Pancreas (tissue), 10 donors: ENCODE data around the gene MPP7. TPM values are rescaled to one million over a fixed set of nuclear protein-coding genes. Genes with fewer than 3 reads are reported as not detected.

Experiments
- ATAC-seq, 4 donors: fragments of 200-7000 bp; cut with Tn5 transposase; one replicate each; pipeline versions ENCODE4 v1.8.0 to v1.9.1; 2020; ENCODE audit warnings: mild to moderate bottlenecking in 4 of 4, moderate library complexity in 4 of 4
- DNase-seq, 6 donors: peaks; one replicate each; pipeline ENCODE4 v3.0.0-alpha.2; 2020
- FAIRE-seq: peaks from 2 replicates; lab custom pipeline; 2012; peaks lifted over from hg19 to GRCh38; lab: Jason Lieb, UNC
- H3K27ac ChIP-seq, 4 donors: fragments of 200-600 bp; sonication (generic); 1 replicate in 3 of 4; 2 replicates in 1 of 4; pipeline versions ENCODE4 v1.5.0 to v1.8.0; 2020
- H3K27me3 ChIP-seq, 4 donors: fragments of 200-600 bp; one replicate each; pipeline ENCODE4 v1.8.0; 2021
- H3K36me3 ChIP-seq, 3 donors: fragments of 200-600 bp; sonication (generic) in 1 of 3; one replicate each; pipeline versions ENCODE4 v1.5.0 to v1.8.0; 2020 to 2021
- H3K4me1 ChIP-seq, 3 donors: fragments of 200-600 bp; one replicate each; pipeline ENCODE4 v1.8.0; 2021
- H3K4me3 ChIP-seq, 4 donors: fragments of 200-600 bp; sonication (generic) in 2 of 4; one replicate each; pipeline versions ENCODE4 v1.5.0 to v1.8.0; 2020 to 2021
- H3K9me3 ChIP-seq, 4 donors: fragments of 200-600 bp; one replicate each; pipeline ENCODE4 v1.8.0; 2021
- CTCF ChIP-seq, 4 donors: fragments of 200-600 bp; sonication (generic) in 3 of 4; IDR thresholded peaks; one replicate each; pipeline versions ENCODE4 v1.5.0 to v1.8.0; 2021; ENCODE audit warnings: antibody characterized with exemption in 4 of 4
- WGBS, 2 donors: extraction: QIAGEN DNeasy Blood & Tissue Kit; methylation state at CpG; one replicate each; pipeline ENCODE4 v1.1.7; 2013; 5-methylcytosine and 5-hydroxymethylcytosine counted together
- intact Hi-C, 3 donors: fragments of 100-400 bp; cut with DNase I; formaldehyde crosslinking; loops; one replicate each; pipeline versions ENCODE4 v1.11.1 to v1.14.2; 2022
- microRNA-seq, 2 donors: library from miRNA; unstranded; fragments of <30 nt; microRNA quantifications; one replicate each; pipeline versions ENCODE4 to v1.1.0, GENCODE V29; 2019 to 2020
- polyA plus RNA-seq, 2 donors: library from polyadenylated mRNA; stranded (reverse); fragments of 200-250 nt; gene quantifications; one replicate each; pipeline ENCODE4 v1.2.3, GENCODE V29; 2013
- total RNA-seq, 6 donors: library from RNA; stranded (reverse); fragmentation: NEBNext Ultra II Directional in 4 of 6; extraction: Animal tissue kit (Norgen Biotek cat#: 25700) in 4 of 6; gene quantifications; one replicate each; pipeline versions ENCODE4 v1.2.1 to v1.2.4, GENCODE V29; 2021 to 2023
- donor health status: healthy with polysubstance abuse.
- donor health status: DM: no; HTN: no; CAD: no; lungs with moderate emphysema.
- donor health status: DM: no; HTN: no; CAD: no.
- donor health status: control.
- donor health status: control.
- donor health status: Bipolar disorder and iron deficiency.
- donor health status: DM: yes; HTN: yes; CAD: no.
- donor health status: DM: no; HTN: no; CAD: no.
- donor health status: DM: no; HTN: no; CAD: no.
- donor health status: DM: yes; HTN: yes; CAD: no.

The MPP7 gene
- total and polyA plus RNA-seq, 8 donors, result 2.8 to 21.6 (median 14.6) TPM

DNA sequence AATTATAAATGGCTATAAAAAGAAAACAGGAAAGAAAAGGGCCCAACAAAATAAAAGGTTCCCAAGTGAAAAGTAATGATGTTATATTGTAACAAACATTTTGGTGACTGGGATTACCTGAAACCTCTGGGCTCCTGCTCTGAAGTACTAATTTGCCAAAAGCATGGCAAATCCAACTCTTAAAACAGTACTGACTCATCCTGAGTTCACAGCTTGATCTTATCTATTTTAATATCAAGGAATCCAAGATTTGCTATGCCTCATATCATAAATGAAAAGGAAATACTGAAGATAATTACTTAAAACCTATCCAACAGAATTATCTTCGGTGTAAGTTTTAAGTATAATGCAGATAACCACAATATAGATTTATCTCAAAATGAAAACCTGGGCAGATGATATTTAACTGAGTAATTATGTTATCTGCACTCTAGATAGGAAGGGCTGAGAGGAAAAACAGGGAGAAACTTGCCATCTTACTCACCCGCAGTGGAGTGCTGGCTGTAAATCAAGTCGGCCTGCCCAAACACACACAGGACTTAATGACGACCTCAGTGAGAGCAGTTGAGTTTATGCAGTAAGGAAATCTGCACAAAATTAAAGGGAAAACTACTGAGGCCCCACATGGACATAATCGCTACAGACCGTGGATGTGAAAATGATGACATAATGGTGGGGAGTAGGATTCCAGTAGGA, 48.4 kb downstream of the MPP7 start:
- peak; percentile 71 to 82 (median 74) for ATAC-seq
- intact Hi-C loops, result loop anchor here in 1 of 3 donors (5.0 kb wide), 1 partner anchor 128 kb away; no protein-coding TSS in a partner anchor
- Histone ChIP-seq H3K27me3 (no peaks in the 10 kb centered on the region), H3K9me3 (no peaks in the 10 kb centered on the region), H3K4me3 (no peak overlapping the region), H3K27ac (peak overlapping the region in 1 of 4 donors; percentile 34), H3K4me1 (peaks cover 0 to 12% (median under 1%) of the 10 kb centered on the region in 3 donors), H3K36me3 (no peaks in the 10 kb centered on the region)
- peak; percentile 47 for FAIRE-seq
- DNase-seq, result peak in 3 of 6 donors; percentile 26 to 28 (median 27)
- 35 to 42% methylated on average over 6 of the region's 6 CpGs for WGBS, 2 donors
- TF ChIP-seq CTCF (IDR thresholded peaks at IDR 0.05), result no peak

DNA sequence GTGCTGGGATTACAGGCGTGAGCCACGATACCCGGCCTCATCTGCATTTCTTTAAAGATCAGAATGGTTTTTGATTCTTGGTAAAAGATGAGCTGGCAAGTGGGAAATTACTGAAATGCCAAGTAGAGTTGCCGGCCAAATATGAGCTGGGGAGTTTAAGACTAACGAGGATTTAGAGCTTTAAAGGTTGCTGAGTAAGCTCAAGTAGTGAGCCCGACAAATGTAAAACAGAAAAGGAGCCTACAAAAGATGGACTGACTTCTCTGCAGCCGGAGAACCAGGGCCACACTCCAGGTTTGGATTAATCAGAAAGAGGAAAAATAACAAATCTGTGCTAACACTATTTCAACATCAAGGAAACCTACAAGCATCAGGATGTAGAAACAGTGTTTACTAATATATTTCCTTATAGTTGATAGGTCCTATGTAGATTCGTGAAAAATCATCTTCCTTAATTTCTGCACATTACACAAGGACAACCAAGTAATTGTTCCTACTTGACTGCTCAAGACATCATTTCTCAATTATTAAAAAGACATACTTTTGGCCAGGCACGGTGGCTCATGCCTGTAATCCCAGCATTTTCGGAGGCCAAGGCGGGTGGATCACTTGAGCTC, 49.6 kb downstream of the MPP7 start:
- Histone ChIP-seq H3K4me1 (peaks cover 0 to 12% (median 5%) of the 10 kb centered on the region in 3 donors), H3K27ac (no peak overlapping the region), H3K27me3 (no peaks in the 10 kb centered on the region), H3K36me3 (no peaks in the 10 kb centered on the region), H3K4me3 (no peak overlapping the region), H3K9me3 (no peaks in the 10 kb centered on the region)
- intact Hi-C loops, result loop anchor here in 1 of 3 donors (5.0 kb wide), 1 partner anchor 129 kb away; no protein-coding TSS in a partner anchor
- WGBS, 2 donors, result 91 to 93% methylated on average over 11 of the region's 11 CpGs
- ATAC-seq (no peak), DNase-seq (no peak), FAIRE-seq (no peak)
- TF ChIP-seq CTCF (IDR thresholded peaks at IDR 0.05), result no peak

Small RNAs within 50 kb of the gene (microRNA-seq; reads per million reads assigned to microRNA genes)
- gene MIR8086, result 0 reads per million in 2 donors

Other genes with a start within 250 kb of the MPP7 start
- gene WAC, start 230.1 kb upstream of the MPP7 start, total RNA-seq, result 10 to 100 TPM; 41.6 to 70.5 (median 45.9) TPM
- 10 to 100 TPM; 17.4 to 34.3 TPM for gene WAC, start 230.1 kb upstream of the MPP7 start, polyA plus RNA-seq